Urothelium cell line (cell line): ENCODE results near the gene FAM228B.
"Not testable (repeated sequence)": the region's sequence is repeated elsewhere in the genome, so short reads cannot be mapped to it uniquely, and the experiment has no call there.

Experiments used
- DNase-seq: peaks from one replicate; pipeline ENCODE4 v3.0.0; 2011; ENCODE audit warnings: low spot score, mixed read lengths
- FAIRE-seq: peaks from 2 replicates; lab custom pipeline; 2011; peaks lifted over from hg19 to GRCh38; lab: Jason Lieb, UNC

The FAM228B gene

GRCh38 chr2:24153478-24153877, 30.2 kb downstream of the FAM228B start:
- FAIRE-seq = no peak
- DNase-seq = no peak

DNA sequence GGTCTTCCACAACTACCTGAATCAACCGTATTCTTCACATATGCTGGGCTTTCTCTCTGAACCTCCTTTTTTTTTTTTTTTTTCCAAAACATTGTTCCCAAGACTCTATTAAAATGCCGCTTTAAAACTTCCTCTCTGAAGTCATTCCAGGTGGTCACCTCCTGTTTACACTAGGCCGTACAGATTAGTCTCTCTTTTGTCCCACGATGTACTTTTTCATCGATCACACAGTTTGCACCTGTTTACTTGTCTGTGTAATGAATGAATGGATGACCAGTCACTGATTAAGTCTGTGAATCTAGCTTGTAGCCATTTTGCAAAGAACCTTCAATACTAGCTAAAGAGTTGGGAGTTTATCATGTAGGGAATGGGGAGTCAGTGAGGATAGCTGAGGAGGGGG, 34.9 kb downstream of the FAM228B start:
- FAIRE-seq (no peak), DNase-seq (no peak)

DNA sequence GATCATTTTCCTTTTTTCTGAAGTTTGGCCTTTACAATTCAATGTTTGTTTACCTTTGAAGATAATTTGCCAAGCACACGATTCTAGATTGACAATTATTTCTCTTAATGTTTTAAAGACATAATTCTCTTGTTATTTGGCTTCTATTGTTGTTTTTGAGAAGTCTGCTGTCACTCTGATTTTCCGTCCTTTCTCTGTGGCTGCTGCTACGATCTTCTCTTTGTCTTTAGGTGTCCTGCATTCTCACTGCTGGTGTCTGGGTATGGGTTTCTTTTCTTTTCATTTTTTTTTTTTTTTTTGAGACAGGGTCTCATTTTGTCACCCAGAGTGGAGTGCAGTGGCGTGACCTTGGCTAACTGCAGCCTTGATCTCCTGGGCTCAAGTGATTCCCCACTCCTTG, 36.4 kb downstream of the FAM228B start:
- no peak for FAIRE-seq
- no peak for DNase-seq

DNA sequence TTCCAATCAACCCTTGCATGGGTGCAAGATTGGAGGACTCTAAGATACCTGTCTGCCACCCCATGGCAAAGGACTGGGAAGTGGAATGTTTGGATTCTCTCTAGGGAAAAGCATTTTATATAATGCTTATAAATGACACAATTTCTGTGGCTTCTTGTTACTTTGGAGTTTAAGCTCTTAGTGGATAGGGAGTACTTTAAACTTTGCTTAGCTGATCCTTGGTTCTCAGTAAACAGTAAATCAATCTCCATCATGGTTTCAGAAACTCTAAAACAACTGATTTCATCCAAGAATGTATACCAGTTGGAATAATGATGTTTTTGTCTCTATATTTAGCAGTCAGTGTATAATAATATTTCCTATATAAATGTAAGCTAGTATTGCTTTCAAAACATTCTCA, 37.5 kb downstream of the FAM228B start:
- no peak for DNase-seq
- FAIRE-seq = no peak

GRCh38 chr2:24162494-24162893, 39.2 kb downstream of the FAM228B start:
- FAIRE-seq (peak; percentile 17), DNase-seq (no peak)

DNA sequence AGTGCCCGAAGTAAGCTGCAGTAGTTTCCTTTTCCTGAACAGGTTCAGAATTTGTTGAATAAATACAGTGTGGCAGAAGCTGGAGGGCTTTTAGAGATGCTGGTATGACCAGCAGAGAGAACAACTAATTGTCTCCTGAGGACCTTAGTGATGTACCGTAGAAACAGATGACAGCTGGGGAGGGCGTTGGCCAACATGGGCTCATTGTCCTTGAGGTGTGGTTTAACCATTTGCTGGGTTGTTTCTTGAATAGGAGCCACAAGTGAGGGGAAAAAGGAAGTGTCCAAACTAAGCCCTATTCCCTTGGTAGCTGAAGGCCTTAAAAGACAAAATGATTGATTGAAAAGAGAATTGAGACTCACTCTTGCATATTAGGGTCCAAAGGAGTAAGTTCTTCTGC, 39.9 kb downstream of the FAM228B start:
- no peak for FAIRE-seq
- no peak for DNase-seq

DNA sequence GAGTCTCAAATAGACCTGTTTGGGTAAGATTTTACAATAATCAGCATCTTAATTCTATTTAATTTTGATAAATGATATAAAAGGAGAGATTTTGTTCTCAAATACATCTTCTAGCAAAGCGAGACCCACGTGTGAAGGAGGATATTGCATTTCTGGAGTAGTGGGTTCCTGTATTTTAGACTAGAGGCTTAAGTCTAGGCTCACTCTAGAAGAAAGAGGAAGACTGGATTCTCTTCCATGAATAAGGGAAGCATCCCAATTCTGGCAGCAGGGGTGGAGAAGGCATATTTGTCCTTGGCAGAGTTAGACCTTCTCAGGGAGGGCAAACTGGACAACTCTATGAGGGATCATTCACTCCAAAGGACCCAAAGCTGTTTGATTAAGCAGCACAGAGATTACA, 40.3 kb downstream of the FAM228B start:
- FAIRE-seq (no peak), DNase-seq (no peak)

DNA sequence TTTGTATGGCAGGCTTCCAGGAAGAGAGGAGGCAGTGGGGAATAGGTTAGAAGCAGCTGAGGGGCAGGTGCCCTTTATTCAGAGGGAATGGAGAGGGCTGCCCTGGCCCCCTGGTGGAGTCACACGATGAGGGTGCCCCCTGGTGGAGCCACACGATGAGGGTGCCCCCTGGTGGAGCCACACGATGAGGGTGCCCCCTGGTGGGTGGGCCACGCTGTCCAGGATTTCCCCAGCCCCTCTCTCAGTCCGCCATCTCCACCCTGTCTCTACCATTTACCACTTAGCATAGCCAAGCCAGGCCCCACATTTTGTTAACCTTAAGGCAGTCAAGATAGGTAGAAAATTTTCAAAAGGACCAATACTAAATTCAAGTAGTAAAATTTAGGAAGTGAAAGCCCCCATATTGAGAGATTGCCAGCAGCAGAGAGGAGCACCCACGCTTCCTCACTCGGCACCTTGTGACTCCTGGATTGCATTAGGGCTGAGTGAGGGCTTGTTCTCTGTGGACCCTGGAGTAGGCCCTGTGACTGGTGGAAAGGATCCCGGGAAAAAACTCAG, 41.2 kb downstream of the FAM228B start:
- FAIRE-seq (no peak), DNase-seq (peak; percentile 40)

GRCh38 chr2:24169023-24169422, 45.8 kb downstream of the FAM228B start:
- FAIRE-seq = no peak
- no peak for DNase-seq

DNA sequence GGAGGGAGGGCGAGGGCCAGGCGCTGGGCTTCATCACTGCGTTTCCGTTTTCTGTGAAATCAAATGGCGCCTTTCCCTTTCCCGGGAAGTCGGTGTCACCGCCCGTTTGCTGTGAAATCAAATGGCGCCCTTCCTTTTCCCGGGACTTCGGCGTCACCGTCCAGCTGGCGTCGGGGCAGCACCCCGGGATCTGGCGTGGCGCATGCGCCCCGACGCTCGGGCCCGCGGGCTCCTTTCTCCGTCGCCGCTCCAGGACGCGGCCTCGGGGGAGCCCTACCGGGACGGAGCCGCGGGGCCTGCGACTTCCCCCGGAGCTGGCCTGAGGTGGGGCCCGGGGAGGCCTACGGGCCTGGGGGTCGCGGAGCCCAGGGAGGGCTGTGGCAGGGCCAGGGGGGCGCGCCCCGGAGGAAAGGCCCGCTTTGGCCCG, 51.6 kb downstream of the FAM228B start, which contains the start of gene FAM228A:
Gene FAM228A (plus strand): TSS at position 203 of the 427 bp plus-strand sequence. CDS start 428 bp downstream, outside the sequence.
- FAIRE-seq (no peak), DNase-seq (no peak)

DNA sequence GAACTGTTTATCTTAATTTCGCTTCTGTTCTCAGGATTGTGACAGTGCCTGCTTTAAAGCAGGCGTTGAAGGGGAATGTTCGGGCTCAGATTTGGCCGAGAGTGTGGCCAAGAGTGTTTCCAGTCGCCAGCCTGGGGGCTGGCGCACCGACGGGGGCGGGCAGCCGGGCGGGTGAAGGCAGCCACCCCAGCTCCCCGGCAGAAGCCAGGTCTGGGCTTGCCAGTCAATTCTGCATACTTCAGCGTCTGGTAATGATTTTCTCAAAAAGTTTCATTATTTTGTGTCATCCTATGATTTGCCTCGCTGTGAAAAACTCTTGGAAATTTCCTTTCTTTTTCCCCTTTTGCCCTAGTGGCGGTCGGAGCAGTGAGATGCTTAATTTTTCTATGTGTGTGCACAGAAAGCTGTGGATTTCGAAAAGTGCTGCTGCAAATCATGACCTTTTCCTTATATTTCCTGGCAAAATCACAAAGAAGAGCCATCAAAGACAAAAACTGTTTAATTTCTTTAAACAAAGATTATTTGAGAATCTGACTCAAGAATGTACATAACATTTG, 52.4 kb downstream of the FAM228B start:
- no peak for FAIRE-seq

DNA sequence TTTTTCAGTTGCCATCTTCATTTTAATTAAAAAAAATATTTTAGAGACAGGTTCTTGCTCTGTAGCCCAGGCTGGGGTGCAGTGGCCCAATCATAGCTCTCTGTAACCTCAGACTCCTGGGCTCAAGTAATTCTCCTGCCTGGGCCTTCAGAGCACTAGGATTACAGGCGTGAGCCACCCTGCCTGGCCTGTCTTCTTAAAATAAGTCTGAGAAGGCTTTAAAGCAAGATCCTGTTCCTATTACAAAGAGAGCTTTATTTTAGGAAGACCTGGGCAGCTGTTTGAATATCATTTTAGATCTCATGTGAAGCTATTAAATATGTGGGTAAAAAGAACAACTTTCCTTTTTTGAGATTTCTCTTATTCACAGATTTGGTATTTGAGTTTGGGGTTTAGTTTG, 53.1 kb downstream of the FAM228B start:
- DNase-seq = no peak
- FAIRE-seq = no peak

More for the DNA sequence above, 52.4 kb downstream of the FAM228B start:
- no peak for DNase-seq

- FAIRE-seq (no peak), DNase-seq (no peak)
These were observed 56.4 kb downstream of the FAM228B start for GRCh38 chr2:24179683-24180082.

DNA sequence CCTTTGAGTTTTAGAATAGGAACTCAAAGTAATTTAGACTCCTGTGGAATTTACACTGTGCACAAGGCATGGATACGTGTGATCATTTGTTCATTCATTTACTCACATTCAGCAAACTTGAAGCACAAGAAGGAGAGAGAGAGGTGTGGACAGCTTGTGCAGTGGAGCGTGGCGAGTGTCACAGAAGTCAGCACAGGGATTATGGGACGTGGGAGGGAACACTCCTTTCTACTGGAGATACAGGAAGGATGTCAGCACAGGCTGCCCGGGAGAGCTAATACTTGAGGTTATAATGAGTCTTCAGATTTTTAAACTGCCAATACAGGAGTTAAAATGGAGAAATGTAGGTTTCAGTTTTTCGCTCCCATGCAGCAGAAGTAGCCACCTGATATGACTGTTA, 58.6 kb downstream of the FAM228B start:
- no peak for DNase-seq
- FAIRE-seq = no peak

GRCh38 chr2:24182507-24182906, 59.2 kb downstream of the FAM228B start:
- DNase-seq (no peak), FAIRE-seq (no peak)

- FAIRE-seq (no peak), DNase-seq (no peak)
These were observed 60.2 kb downstream of the FAM228B start for GRCh38 chr2:24183366-24184069.

- FAIRE-seq = no peak
- DNase-seq = no peak
These were observed 66.3 kb downstream of the FAM228B start for GRCh38 chr2:24189551-24189950.

DNA sequence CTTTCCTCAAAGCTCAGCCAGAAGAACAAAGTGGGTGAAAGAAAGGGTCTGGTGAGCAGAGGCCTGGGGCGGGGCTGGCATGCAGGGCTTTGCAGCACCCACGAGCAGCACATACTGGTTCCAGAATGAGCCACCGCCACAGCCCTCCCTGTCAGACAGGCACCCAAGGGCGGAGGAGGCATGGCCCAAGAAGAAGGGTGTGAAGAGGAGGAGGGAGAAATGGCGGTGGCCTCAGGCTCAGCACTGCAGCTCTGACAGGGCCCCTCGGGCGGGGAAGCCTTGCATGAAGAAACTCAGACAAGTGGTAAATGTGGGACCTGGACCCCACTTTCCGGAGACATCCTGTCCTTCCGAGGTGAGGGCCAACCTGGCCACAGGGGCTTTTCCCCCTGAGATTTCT, 67.2 kb downstream of the FAM228B start:
- DNase-seq (no peak), FAIRE-seq (no peak)

DNA sequence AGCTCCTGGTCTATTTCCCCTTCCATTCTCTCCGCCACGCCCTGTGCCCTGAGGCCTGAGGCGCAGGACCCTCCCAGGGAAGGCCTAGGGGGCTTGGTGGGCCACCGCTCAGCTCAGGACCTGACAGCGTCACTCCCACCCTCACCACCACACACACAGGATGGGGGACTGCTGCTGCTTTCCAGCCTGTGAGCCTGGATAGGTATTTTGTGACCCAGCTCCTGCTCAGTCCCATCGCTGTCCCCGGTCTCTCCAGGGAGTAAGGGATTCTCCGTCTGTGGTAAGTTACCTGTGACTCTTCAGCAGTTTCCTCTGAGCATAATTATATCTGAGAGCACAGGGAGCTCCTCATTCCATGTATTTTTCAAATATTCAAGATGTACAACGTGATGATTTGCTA, 67.9 kb downstream of the FAM228B start:
- DNase-seq = no peak
- FAIRE-seq = no peak

DNA sequence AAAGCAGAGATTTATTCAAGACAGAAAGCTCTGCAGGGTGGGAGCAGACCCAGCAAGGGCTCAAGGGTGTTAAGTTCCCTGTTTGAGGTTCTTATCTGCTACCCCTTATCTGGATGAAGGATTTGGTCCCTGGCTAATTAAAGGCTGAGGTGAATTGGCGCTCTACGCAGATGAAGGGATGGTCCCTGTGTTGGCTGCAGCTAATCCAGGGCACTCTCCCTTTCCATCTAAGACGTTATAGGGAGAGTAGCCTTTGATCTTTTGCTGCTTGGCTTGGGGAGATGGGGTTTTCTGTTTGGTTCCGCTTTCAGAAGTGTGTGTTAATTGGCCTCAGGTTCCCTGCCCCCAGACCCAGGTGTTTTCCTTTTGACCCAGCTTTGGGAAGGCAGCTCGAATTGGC, 68.6 kb downstream of the FAM228B start:
- FAIRE-seq (no peak), DNase-seq (no peak)

GRCh38 chr2:24197213-24197612, 73.9 kb downstream of the FAM228B start:
- DNase-seq, FAIRE-seq: not testable (repeated sequence)

DNA sequence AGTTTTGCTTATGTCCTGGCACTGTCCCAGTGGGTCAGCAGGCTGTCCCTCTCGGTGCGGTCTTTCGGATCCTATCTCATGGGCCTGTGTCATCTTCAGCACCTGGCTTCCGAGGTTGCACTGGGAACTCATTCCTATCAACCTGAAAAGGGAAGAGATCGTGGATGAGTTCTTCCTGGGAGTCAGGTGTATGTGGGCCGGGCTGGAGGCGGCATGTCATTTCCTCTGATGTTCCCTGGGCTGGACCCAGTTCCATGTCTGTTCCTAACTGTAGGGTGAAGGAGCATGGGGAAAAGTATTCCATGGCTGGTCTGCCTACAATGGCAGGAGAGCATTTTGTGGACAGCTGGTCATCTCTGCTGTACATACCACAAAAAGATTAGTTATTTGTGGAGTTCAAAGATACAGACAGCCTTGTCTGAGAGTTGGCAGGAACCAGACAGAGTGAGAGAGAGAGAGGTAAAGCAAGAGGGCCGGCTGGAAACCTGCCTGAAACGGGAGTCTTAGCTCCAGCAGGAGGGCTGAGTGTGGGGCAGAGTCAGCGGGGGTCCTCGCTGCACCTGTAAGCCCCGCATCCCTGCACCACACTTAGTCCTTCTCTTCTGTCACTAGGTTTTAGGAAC, 76.8 kb downstream of the FAM228B start:
- no peak for FAIRE-seq
- no peak for DNase-seq
